Right renal cortex interstitium (tissue), 3 donors: ENCODE data around the gene MLST8. TPM values are rescaled to one million over a fixed set of nuclear protein-coding genes. Genes with fewer than 3 reads are reported as not detected.
"Not testable (repeated sequence)": the region's sequence is repeated elsewhere in the genome, so short reads cannot be mapped to it uniquely, and the experiment has no call there.

Source experiments
- DNase-seq, 3 donors: peaks; one replicate each; pipeline ENCODE4 v3.0.0-alpha.2; 2013; ENCODE audit warnings: low read depth in 3 of 3, low spot score in 2 of 3
- polyA plus RNA-seq, 3 donors: library from polyadenylated mRNA; unstranded; fragments of 120-200 nt; gene quantifications; one replicate each; pipeline ENCODE4 v1.2.1, GENCODE V29; 2013; ENCODE audit not compliant: insufficient read length in 3 of 3

The MLST8 gene
- polyA plus RNA-seq, 3 donors = 41.3 to 48.7 (median 43.8) TPM

DNA sequence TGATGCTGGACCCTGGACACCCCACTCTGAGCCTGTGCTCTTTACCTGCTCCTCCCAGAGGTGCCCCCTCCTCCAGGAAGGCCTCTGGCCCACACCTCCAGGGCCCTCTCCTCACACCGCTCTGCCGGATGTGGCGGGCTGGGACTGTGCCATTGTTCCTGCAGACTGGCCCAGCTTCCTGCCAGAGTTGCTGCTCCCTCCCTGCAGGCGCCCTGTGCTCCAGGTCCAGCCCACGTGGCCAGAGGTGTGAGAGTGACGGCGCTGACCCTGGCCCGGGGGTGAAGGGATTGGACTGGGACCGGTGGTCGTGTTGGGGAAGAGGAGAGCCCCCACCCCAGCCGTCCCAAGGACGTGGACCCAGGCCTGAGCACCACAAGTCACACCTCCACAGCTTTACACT lies 23.8 kb downstream of the MLST8 start:
- no peak for DNase-seq

DNA sequence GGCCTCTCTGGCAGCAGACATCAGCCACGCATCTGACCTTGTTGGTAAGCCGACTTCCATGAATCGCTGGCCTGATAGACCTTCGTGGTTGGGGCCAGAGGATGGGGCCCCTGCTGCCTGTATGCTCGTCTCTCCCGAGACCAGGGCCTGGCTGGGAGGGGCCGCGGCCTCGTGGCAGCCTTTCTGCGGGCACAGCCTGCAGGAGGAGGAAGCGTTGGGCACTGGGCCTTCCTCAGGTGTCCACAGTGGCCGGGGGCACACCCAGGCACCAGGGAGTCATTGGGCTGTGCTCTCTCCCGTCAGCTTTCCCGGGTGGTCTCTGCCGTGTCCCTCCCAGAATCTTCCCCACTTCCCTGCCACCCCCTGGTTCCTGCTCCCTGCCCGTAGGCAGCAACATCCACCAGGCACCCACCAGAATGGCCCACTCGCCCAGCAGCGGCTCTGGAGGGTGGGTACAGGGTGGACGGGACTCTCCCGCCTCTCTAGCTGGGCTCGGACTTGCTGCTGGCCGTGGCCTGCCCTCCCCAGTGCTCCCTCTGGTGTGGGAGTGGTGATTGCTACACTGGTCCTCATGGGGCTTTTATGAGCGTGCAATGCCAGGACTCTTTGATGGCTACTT lies 24.5 kb downstream of the MLST8 start:
- DNase-seq = no peak

DNA sequence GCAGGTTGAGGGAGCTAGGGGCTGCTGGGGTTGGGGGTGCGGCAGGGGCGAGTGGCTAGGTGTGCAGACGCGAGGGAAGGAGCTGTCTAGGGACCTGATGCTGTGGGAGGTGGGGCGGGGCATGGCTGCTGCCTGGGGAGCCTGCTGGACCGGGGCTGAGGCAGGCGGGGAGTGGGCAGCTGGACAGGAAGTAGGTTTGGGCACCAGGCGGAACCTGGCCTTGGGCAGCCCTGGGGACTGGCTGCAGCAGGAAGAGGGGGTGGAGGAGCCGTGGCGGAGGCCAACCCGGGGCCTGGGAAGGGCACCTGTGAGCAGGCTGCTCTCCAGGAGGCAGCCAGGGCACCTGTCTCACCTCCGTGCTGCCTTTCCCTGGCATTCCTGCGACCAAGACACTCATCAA lies 25.1 kb downstream of the MLST8 start:
- DNase-seq = no peak

DNA sequence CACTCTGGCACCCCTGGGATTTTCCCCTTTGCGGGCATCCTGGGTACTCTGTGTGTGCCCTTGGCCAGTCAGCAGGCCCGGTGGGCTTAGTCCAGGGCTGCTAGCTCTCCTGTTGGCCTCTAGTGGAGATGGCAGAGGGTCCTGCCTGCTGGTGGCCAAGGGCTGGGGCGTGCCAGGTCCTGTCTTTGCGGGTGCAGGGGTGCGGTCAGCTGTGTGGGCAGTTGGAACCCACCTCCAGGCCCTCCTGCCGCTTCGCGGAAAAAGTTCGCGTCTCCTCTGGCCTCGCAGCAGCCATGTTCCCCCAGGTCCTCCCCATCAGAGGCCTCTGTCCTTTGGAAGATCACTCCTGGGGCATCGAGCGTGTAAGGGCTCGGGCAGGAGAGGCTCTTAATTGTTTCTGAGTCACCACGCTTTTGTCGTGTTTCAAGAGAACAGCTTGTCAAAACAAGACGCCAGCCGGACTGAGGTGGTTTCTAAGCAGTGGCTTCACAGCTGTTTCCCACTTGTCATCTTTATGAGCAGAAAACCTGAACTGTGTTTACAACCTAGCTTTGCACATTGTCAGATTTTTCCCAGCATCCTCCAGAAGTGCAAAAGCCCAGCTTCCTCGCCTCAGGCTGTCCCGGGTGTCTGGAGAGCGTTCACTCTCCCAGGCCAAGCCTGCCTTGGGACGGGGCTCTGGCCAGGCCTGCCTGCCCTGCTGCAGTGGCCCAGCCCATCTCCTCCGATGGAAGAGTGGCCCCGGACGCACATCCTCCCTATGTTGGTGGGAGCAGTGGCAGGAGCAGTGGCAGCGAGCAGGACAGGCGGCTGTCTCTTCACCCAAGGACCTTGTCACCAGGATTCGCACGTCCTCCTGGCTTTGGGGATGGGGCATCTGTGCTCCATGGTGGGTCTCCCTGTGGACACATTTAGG lies 26.0 kb downstream of the MLST8 start:
- DNase-seq = no peak

DNA sequence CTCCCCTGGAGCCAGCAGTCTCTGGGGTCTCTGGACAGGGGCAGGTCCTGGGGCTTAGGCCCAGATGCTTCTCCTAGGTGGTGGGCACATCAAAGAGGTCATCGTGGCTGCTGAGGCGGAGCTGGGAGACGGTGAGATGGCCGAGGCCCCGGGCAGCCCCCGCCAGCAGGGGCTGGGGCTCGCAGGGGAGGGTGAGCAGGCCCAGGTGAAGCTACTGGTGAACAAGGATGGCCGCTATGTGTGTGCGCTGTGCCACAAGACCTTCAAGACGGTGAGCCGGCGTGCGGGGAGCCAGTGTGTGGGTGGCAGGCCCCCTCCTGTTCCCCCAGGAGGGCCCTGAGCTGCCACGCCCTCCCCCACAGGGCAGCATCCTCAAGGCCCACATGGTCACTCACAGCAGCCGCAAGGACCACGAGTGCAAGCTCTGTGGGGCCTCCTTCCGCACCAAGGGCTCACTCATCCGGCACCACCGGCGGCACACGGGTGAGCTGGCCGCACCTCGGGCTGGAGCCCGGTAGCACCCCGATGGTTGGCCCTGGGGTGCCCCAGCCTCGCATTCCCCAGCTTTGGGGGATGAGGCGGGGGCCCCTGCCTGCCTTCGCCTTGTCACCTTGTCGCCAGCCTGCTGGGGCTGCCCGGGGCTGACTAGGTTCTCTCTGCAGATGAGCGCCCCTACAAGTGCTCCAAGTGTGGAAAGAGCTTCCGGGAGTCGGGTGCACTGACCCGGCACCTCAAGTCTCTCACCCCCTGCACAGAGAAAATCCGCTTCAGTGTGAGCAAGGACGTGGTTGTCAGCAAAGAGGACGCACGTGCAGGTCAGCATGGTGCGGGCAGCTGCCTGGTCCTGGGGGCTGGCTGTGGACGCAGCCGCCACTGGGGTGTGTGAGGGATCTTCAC lies 27.1 kb downstream of the MLST8 start:
- no peak for DNase-seq

DNA sequence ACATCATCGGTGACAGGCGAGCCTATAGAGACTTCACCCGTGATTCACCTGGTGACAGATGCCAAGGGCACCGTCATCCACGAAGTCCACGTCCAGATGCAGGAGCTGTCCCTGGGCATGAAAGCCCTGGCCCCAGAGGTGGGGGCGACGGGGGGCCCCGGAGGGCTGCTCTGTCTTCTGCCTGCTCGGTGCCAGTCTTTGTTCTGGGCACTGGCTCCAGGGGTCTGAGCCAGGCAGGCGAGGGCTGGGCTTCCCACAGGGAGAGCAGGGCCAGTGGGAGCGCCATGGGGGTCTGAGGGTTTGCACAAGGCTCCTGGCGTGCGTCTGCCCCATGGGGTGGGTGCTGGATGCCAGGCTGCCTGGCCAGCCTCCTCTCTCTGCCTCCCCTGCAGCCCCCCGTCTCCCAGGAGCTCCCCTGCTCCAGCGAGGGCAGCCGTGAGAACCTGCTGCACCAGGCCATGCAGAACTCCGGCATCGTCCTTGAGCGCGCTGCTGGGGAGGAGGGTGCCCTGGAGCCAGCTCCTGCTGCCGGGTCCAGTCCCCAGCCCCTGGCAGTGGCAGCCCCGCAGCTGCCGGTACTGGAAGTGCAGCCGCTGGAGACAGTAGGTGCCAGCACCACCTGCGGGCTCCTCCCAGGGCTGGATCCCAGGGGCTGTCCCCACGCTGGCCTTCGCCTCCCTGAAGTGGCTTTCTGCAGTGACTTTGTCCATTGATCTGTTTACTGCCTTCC lies 28.0 kb downstream of the MLST8 start:
- no peak for DNase-seq

DNA sequence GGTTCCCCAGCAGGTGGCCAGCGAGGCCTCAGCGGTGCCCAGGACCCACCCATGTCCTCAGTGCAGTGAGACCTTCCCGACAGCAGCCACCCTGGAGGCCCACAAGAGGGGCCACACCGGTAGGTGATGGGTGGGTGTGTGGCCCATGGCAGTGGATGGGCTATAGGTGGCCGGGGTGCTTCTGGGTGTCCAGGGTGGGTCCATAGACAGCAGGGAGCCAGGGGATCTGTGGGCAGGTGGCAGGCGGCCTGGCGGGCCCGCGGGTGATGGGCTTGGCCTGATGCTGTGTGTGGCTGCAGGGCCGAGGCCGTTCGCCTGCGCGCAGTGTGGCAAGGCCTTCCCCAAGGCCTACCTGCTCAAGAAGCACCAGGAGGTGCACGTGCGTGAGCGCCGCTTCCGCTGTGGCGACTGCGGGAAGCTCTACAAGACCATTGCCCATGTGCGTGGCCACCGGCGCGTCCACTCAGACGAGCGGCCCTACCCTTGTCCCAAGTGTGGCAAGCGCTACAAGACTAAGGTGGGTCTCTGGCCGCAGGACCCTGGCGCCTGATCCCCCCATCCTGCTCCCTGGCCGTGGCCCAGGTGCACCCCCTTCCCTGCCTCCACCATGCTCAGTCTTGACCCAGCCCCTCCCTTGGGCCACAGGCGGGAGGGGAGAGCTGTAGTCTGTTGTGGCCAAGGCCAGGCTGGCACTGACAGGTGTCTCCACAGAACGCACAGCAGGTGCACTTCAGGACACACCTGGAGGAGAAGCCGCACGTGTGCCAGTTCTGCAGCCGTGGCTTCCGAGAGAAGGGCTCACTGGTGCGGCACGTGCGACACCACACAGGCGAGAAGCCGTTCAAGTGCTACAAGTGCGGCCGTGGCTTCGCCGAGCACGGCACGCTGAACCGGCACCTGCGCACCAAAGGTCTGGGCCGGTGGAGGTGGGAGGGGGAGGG lies 28.9 kb downstream of the MLST8 start:
- no peak for DNase-seq

DNA sequence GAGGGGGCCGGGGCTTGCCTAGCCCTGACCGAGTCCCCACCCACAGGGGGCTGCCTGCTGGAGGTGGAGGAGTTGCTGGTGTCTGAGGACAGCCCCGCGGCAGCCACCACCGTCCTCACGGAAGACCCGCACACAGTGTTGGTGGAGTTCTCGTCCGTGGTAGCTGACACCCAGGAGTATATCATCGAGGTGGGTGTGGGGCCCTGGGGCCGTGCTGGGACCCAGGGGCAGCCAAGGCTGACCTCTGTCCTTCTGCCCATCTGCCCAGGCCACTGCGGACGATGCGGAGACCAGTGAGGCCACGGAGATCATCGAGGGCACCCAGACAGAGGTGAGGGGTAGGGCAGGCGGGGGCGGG lies 29.5 kb downstream of the MLST8 start:
- DNase-seq = no peak

DNA sequence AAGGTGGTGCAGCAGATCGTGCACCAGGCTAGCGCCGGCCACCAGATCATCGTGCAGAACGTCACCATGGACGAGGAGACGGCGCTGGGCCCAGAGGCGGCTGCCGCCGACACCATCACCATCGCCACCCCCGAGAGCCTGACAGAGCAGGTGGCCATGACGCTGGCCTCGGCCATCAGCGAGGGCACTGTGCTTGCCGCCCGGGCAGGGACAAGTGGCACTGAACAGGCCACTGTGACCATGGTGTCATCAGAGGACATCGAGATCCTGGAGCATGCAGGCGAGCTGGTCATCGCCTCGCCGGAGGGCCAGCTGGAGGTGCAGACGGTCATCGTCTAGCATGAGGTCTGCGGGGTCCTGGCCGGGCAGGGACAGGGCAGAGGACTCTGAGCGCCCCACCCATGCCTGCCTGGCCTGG lies 30.0 kb downstream of the MLST8 start:
- no peak for DNase-seq

DNA sequence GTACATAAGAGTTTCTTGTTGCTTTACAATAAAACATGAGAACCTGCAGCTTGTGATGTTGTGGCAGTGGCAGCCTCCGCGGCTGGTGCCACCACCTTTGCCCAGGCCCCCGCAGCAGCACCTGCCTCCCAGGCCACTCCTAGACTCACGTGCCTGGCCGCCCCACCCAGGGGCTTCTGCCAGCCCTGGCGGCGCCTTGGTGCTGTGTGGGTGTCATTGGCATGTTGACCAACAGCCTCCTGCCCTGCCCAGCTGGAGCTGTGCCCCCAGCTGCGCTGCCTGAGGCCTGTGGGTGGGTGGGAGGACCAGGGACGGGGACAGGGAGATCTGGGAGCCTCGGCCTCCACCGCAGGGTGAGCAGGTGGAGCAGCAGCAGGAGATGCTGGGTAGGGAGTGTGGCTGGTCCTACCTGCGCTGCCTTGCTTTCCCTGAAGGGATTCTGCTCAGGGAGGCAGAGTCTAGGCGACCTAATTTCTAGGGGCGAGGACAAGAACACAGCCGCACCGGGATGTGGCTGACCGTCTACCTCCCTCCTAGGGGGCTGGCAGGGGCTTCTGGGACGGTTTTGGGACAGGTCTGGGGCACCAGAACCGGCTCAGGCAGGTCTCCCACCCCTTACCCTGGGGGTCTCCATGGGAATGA lies 30.6 kb downstream of the MLST8 start:
- DNase-seq = no peak

DNA sequence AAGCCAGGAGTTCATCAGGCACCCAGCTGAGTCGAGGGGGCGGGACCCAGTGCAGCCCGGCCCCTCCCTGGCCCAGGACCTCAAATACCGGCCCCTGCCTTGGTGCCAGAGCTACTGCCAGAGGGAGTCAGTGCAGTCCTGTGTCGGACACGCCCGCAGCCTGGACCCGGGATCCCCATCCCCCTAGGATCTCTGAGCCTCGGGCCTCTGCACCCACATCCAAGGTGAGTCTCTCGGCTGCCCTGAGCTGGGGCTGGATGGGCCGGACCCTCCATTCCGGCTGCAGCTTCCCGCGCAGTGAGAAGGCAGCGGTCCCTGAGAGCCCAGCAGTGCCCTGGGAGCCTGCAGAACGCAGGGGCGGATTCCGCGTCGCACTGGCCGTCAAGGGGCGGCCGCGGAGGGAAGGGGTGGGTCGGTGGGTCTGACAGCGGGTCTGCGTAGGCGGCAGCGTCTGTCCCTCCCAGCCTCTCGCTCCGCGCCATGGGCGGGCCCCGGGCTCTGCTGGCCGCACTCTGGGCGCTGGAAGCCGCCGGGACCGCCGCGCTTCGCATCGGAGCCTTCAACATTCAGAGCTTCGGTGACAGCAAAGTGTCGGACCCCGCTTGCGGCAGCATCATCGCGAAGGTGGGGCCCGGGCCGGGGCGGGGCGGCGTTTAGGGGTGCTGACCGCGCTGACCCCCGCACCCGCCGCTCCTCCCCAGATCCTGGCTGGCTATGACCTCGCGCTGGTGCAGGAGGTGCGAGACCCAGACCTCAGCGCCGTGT lies 31.3 kb downstream of the MLST8 start, which contains the start of gene DNASE1L2:
DNASE1L2 (plus strand) TSS at position 108 of the 765 bp plus-strand sequence; CDS start at position 481, 373 bp downstream.
- DNase-seq = no peak

DNA sequence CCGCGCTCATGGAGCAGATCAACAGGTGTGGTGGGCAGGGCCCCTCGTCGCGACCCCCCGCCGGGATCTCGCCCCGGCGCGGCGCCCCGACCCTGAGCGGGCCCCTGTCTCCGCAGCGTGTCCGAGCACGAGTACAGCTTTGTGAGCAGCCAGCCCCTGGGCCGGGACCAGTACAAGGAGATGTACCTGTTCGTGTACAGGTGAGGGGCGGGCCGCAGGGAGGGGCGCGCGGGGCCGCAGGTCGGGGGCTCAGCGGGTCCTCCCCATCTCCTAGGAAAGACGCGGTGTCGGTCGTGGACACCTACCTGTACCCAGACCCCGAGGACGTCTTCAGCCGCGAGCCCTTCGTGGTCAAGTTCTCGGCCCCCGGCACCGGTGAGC lies 31.8 kb downstream of the MLST8 start:
- DNase-seq = no peak

DNA sequence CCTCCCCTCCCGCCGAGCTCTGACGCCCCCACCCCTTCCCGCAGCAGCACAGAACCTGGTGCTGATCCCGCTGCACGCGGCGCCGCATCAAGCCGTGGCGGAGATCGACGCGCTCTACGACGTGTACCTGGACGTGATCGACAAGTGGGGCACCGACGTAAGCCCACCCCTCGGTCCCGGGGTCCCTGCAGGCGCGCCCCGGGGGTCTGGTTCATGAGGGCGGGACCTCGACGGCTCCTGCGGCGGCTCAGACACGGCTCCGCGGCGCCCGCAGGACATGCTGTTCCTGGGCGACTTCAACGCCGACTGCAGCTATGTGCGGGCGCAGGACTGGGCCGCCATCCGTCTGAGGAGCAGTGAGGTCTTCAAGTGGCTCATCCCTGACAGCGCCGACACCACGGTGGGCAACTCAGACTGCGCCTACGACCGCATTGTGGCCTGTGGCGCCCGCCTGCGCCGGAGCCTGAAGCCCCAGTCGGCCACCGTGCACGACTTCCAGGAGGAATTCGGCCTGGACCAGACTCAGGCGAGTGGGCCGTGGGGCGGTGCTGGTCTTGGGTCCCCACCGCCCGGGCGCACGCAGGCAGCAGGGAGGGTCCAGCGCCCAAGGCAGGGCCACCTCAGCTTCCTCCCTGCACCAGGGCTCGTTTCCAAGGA lies 32.4 kb downstream of the MLST8 start:
- no peak for DNase-seq

DNA sequence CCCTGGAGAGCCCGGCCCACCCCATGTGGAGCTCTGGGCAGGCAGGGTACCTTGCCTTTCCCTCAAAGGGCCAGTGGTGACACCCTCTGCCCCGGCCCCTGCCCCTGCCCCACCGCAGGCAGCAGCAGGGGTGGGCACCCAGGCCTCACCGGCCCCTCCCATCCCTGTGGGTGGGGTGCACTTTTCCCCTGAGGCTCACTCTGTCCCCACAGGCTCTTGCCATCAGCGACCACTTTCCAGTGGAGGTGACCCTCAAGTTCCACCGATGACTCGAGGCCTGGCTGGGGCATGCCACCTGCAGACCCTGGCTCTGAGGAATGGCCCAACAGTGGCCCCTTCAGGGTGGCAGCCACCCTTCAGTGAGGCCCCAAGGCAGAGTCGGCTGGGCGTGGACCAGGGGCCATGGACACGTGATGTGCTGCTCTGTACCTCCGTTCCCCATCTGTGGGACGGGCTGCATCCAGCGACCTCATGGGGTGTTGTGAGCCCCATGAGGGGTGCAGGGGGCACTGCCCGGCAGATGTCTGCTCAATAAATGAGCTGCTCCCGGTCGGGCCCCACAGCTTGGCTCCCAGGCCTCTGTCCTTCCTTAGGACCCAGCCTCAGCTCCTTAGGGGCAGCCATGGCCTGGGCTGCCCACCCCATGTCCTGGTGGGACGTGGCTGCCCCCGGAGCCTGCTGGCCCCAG lies 33.0 kb downstream of the MLST8 start:
- no peak for DNase-seq

DNA sequence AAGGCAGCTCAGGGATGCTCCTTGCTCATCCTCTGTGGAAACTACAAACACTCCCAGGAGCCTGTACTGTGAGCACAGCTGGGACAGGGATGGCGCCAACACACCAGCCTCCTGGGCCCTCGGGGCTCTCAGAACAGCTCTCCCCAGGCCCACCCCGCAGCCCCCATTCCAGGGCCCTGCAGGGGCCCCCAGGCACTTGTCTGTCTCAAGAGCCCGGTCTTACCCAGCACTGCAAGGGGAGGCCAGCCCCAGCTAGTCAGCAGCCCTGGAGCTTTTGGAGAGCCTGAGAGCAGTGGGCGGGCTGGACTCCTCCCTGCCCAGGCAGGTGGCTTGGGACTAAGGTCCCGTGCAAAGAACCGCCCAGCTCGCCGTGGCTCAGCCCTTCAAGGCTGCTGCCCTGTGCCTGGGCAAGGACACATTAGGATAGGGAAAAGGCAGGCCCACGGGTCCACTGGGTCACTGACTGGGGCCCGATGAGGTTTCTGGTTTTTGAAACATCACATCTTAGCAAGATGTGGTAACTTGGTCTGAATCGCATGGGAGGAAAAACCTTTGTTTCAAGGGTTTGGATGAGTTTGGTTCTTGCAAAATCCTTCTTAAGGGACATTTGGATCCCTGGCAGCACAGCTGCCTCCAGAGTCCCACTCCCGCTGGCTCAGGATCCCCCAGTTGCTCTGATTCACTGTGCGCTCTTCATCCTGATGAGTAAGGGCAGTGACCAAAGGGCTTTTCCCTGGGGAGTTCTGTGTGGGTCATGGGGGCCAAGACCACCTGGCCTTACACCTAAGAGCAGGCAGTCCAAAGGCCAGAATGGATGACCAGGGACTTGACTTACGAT lies 33.8 kb downstream of the MLST8 start:
- no peak for DNase-seq

DNA sequence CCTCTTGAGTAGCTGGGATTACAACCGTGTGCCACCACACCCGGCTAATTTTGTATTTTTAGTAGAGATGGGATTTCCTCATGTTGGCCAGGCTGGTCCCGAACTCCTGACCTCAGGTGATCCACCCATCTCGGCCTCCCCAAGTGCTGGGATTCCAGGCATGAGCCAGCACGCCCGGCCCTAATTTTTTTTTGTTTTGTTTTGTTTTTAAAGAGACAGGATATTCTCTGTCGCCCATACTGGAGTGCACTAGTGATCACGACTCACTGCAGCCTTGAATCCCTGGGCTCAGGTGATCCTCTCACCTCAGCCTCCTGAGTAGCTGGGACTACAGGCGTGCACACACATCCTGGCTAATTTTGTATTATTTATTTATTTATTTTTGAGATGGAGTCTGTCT lies 35.1 kb downstream of the MLST8 start:
- DNase-seq = not testable (repeated sequence)
